BLaER1 (cell line): Measurements from ENCODE around the gene MYH14.
A peak's percentile ranks its signal among the peaks of the same experiment; 100 is the strongest.
"Not testable (repeated sequence)": the region's sequence is repeated elsewhere in the genome, so short reads cannot be mapped to it uniquely, and the experiment has no call there.

Experiments
- H3K27ac ChIP-seq: shearing (Covaris generic); formaldehyde crosslinking; 2 replicates; pipeline ENCODE4 v1.8.1; 2022
- H3K27me3 ChIP-seq: shearing (Covaris generic); formaldehyde crosslinking; 2 replicates; pipeline ENCODE4 v1.8.1; 2022
- H3K36me3 ChIP-seq: shearing (Covaris generic); formaldehyde crosslinking; 2 replicates; pipeline ENCODE4 v1.8.1; 2022
- H3K4me1 ChIP-seq: shearing (Covaris generic); formaldehyde crosslinking; 2 replicates; pipeline ENCODE4 v1.8.1; 2022
- H3K4me2 ChIP-seq: shearing (Covaris generic); formaldehyde crosslinking; 2 replicates; pipeline ENCODE4 v1.8.1; 2022
- H3K4me3 ChIP-seq: shearing (Covaris generic); formaldehyde crosslinking; 2 replicates; pipeline ENCODE4 v1.8.1; 2022
- H3K9ac ChIP-seq: shearing (Covaris generic); formaldehyde crosslinking; 2 replicates; pipeline ENCODE4 v1.8.1; 2022
- H3K9me3 ChIP-seq: shearing (Covaris generic); formaldehyde crosslinking; 2 replicates; pipeline ENCODE4 v1.8.1; 2022
- H4K20me1 ChIP-seq: shearing (Covaris generic); formaldehyde crosslinking; 2 replicates; pipeline ENCODE4 v1.8.1; 2022
- Cebpa-rat ChIP-seq: shearing (Covaris generic); IDR thresholded peaks from 2 replicates; pipeline ENCODE4 v1.8.1; 2022

The MYH14 gene

GRCh38 chr19:50233308-50233910 is 30.0 kb downstream of the MYH14 start:
- Histone ChIP-seq H3K4me3 (no peak overlapping the region), H4K20me1 (no peaks in the 10 kb centered on the region), H3K9ac (no peak overlapping the region), H3K4me2 (no peak overlapping the region), H3K9me3 (no peaks in the 10 kb centered on the region), H3K4me1 (no peaks in the 10 kb centered on the region), H3K36me3 (no peaks in the 10 kb centered on the region), H3K27ac (no peak overlapping the region), H3K27me3 (no peaks in the 10 kb centered on the region)
- no peak for TF ChIP-seq Cebpa-rat

- H3K4me3 ChIP-seq, H3K9ac ChIP-seq, H3K27me3 ChIP-seq, H3K9me3 ChIP-seq, H3K4me2 ChIP-seq, H3K4me1 ChIP-seq, H3K36me3 ChIP-seq, H4K20me1 ChIP-seq, H3K27ac ChIP-seq: not testable (repeated sequence)
These were observed 34.1 kb downstream of the MYH14 start for GRCh38 chr19:50237493-50237892.

GRCh38 chr19:50238043-50238442 is 34.6 kb downstream of the MYH14 start:
- TF ChIP-seq Cebpa-rat, result no peak
- no peaks in the 10 kb centered on the region for H4K20me1 ChIP-seq
- no peak overlapping the region for H3K9ac ChIP-seq

GRCh38 chr19:50239921-50240590 is 36.6 kb downstream of the MYH14 start:
- Histone ChIP-seq H3K4me1 (no peaks in the 10 kb centered on the region), H3K9me3 (peaks cover 13% of the 10 kb centered on the region; the same call in 1 of the 2 replicates), H3K9ac (no peak overlapping the region), H3K4me3 (no peak overlapping the region), H3K27ac (no peak overlapping the region), H3K27me3 (no peaks in the 10 kb centered on the region), H4K20me1 (no peaks in the 10 kb centered on the region), H3K4me2 (no peak overlapping the region), H3K36me3 (no peaks in the 10 kb centered on the region)
- TF ChIP-seq Cebpa-rat, result no peak

More at GRCh38 chr19:50238043-50238442, 34.6 kb downstream of the MYH14 start:
- Histone ChIP-seq H3K4me3 (no peak overlapping the region), H3K36me3 (no peaks in the 10 kb centered on the region), H3K4me1 (no peaks in the 10 kb centered on the region), H3K27me3 (no peaks in the 10 kb centered on the region), H3K9me3 (peaks cover 13% of the 10 kb centered on the region; the same call in 1 of the 2 replicates), H3K4me2 (no peak overlapping the region), H3K27ac (no peak overlapping the region)

GRCh38 chr19:50242581-50242980 is 39.2 kb downstream of the MYH14 start:
- no peak overlapping the region for H3K9ac ChIP-seq
- no peaks in the 10 kb centered on the region for H3K36me3 ChIP-seq
- H3K27me3 ChIP-seq, result no peaks in the 10 kb centered on the region
- H4K20me1 ChIP-seq, result no peaks in the 10 kb centered on the region
- no peak for TF ChIP-seq Cebpa-rat
- H3K4me2 ChIP-seq, result no peak overlapping the region
- H3K4me3 ChIP-seq, result no peak overlapping the region
- no peaks in the 10 kb centered on the region for H3K4me1 ChIP-seq
- H3K9me3 ChIP-seq, result peaks cover 13% of the 10 kb centered on the region; the same call in 1 of the 2 replicates
- no peak overlapping the region for H3K27ac ChIP-seq

- Histone ChIP-seq H3K4me2 (no peak overlapping the region), H4K20me1 (no peaks in the 10 kb centered on the region), H3K9me3 (peaks cover 13% of the 10 kb centered on the region; the same call in 1 of the 2 replicates), H3K9ac (no peak overlapping the region), H3K27me3 (no peaks in the 10 kb centered on the region), H3K36me3 (no peaks in the 10 kb centered on the region), H3K27ac (no peak overlapping the region), H3K4me1 (no peaks in the 10 kb centered on the region), H3K4me3 (no peak overlapping the region)
- TF ChIP-seq Cebpa-rat, result no peak
These were observed 41.3 kb downstream of the MYH14 start for GRCh38 chr19:50244695-50245094.

- Histone ChIP-seq H3K9ac (no peak overlapping the region), H3K36me3 (no peaks in the 10 kb centered on the region), H3K9me3 (peaks cover 13% of the 10 kb centered on the region), H3K4me3 (no peak overlapping the region), H3K4me2 (no peak overlapping the region), H3K27me3 (no peaks in the 10 kb centered on the region), H3K27ac (no peak overlapping the region), H3K4me1 (peaks cover 28% of the 10 kb centered on the region), H4K20me1 (no peaks in the 10 kb centered on the region)
- TF ChIP-seq Cebpa-rat, result no peak
These were observed 45.0 kb downstream of the MYH14 start for GRCh38 chr19:50248413-50248812.

GRCh38 chr19:50248826-50249225 is 45.4 kb downstream of the MYH14 start:
- no peak overlapping the region for H3K4me2 ChIP-seq
- no peaks in the 10 kb centered on the region for H3K36me3 ChIP-seq
- H3K4me3 ChIP-seq, result no peak overlapping the region
- H3K27me3 ChIP-seq, result no peaks in the 10 kb centered on the region
- no peak overlapping the region for H3K9ac ChIP-seq
- no peak for TF ChIP-seq Cebpa-rat
- no peak overlapping the region for H3K27ac ChIP-seq
- H3K9me3 ChIP-seq, result peaks cover 17% of the 10 kb centered on the region
- H4K20me1 ChIP-seq, result no peaks in the 10 kb centered on the region
- peaks cover 28% of the 10 kb centered on the region for H3K4me1 ChIP-seq

GRCh38 chr19:50249636-50250035 is 46.2 kb downstream of the MYH14 start:
- no peaks in the 10 kb centered on the region for H3K27me3 ChIP-seq

GRCh38 chr19:50250450-50251136 is 47.2 kb downstream of the MYH14 start:
- no peak for TF ChIP-seq Cebpa-rat
- H3K9me3 ChIP-seq, result peaks cover 34% of the 10 kb centered on the region
- no peaks in the 10 kb centered on the region for H3K36me3 ChIP-seq
- no peak overlapping the region for H3K27ac ChIP-seq
- peak overlapping the region; percentile 35 for H3K4me2 ChIP-seq
- no peaks in the 10 kb centered on the region for H3K27me3 ChIP-seq
- H4K20me1 ChIP-seq, result no peaks in the 10 kb centered on the region
- H3K9ac ChIP-seq, result no peak overlapping the region
- peaks cover 28% of the 10 kb centered on the region for H3K4me1 ChIP-seq
- H3K4me3 ChIP-seq, result no peak overlapping the region

More at GRCh38 chr19:50249636-50250035, 46.2 kb downstream of the MYH14 start:
- Histone ChIP-seq H3K9me3 (peaks cover 25% of the 10 kb centered on the region), H4K20me1 (no peaks in the 10 kb centered on the region), H3K27ac (no peak overlapping the region), H3K9ac (no peak overlapping the region), H3K4me1 (peaks cover 28% of the 10 kb centered on the region), H3K36me3 (no peaks in the 10 kb centered on the region), H3K4me3 (no peak overlapping the region), H3K4me2 (no peak overlapping the region)
- TF ChIP-seq Cebpa-rat, result no peak
